CD4-positive, alpha-beta T cell treated with Interleukin-21 for 1 hour (primary cell): ENCODE results near the gene HSD3B1.
"Not testable (repeated sequence)": the region's sequence is repeated elsewhere in the genome, so short reads cannot be mapped to it uniquely, and the experiment has no call there.

ENCODE experiments used
- DNase-seq: peaks from one replicate; pipeline ENCODE4 v3.0.0-alpha.2; 2020

The HSD3B1 gene

DNA sequence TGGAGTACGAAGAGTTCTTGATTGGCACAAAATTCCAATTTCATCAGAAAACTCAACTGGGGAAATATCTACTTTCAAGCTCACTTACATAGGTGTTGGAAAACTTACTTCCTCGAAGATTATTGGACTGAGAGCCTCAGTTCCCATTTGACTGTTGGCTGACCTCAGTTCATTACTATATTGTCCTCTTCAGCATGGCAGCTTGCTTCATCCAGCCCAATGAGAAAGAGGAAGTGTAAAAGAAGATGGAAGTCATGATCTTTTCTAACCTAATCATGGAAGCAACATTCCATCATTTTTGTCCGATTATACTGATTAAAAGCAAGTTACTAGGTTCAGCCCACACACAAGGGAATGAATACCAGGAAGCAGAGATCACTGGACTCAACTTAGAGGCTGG lies 49.4 kb downstream of the HSD3B1 start:
- DNase-seq: no peak

DNA sequence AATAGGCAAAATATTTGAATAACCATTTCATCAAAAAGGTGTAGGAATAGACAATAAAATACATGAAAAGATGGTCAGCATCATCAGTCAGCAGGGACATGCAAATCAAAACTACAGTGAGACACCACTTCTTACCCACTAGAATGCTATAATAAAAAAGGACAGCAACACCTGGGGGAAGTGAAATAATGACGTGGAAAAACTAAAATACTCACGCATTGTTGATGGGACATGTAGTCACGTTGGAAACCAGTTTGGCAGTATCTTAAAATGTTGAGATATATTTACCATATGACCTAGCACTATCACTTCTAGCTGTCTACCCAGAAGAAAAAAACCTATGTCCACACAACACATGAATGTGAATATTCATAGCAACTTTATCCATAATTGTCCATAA lies 53.4 kb downstream of the HSD3B1 start:
- DNase-seq: not testable (repeated sequence)

DNA sequence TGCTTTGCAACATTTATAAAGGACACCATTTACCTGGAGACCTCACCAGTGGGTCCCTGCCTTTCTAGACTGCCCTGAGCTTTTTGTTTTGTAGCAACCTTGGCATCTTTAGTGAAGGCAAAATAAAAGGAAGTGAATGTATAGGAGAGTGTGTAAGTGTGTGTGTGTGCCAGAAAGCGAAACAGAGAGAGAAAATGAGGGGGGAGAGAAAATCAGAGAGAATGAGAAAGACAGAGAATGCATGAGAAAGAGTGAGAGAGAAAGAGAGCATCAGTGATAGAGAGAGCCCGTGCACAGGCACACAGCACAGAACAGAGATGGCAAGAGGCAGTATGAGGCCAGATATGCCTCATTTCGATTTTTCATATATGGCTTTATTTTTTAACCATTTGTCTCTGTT lies 57.5 kb downstream of the HSD3B1 start:
- no peak for DNase-seq
